ENCODE data around the gene SPRED2. TPM values are rescaled to one million over a fixed set of nuclear protein-coding genes. Genes with fewer than 3 reads are reported as not detected.

SPRED2 gene
- polyA plus RNA-seq, 1 donor from 2014 or later, result 5.3 TPM

GRCh38 chr2:65402323-65402722 lies 30.1 kb downstream of the SPRED2 start:
- peaks cover 5% of the 10 kb centered on the region for H4K20me1 ChIP-seq (ENCODE audit: insufficient read depth)
- H3K9me3 ChIP-seq (ENCODE audit: low read length), result no peaks in the 10 kb centered on the region
- no peaks in the 10 kb centered on the region for H3K36me3 ChIP-seq (ENCODE audit: insufficient read depth, low read length)
- H2AFZ ChIP-seq (ENCODE audit: low read depth, low read length), result no peak overlapping the region
- no peaks in the 10 kb centered on the region for H3K9me2 ChIP-seq (ENCODE audit: insufficient read depth, low read length)
- no peak overlapping the region for H3K9ac ChIP-seq (ENCODE audit: low read length)
- H3K27ac ChIP-seq (ENCODE audit: low read length), result no peak overlapping the region
- no peak overlapping the region for H3K4me2 ChIP-seq (ENCODE audit: low read length)
- no peak overlapping the region for H3K4me3 ChIP-seq (ENCODE audit: low read length)
- H3K79me2 ChIP-seq (replicated peaks; ENCODE audit: insufficient read depth, low read length), result peaks cover 19% of the 10 kb centered on the region
- TF ChIP-seq EZH2 (IDR thresholded peaks at IDR 0.05; ENCODE audit: borderline replicate concordance, insufficient read depth, low read length, poor library complexity, severe bottlenecking) (no peak), SMC3 (conservative IDR thresholded peaks at IDR 0.05; ENCODE audit: poor library complexity) (no peak), POLR2AphosphoS5 (IDR thresholded peaks at IDR 0.05) (no peak), REST (IDR thresholded peaks at IDR 0.05; ENCODE audit: borderline replicate concordance) (no peak), EP300 (conservative IDR thresholded peaks at IDR 0.05; ENCODE audit: poor library complexity, severe bottlenecking) (no peak), RAD21 (conservative IDR thresholded peaks at IDR 0.05) (no peak), MXI1 (conservative IDR thresholded peaks at IDR 0.05; ENCODE audit: poor library complexity, severe bottlenecking) (no peak)
- no peaks in the 10 kb centered on the region for H3K27me3 ChIP-seq (ENCODE audit: insufficient read depth, low read depth, low read length)
- H3F3A ChIP-seq (ENCODE audit: insufficient read depth, low read length, poor library complexity, severe bottlenecking), result no peaks in the 10 kb centered on the region

GRCh38 chr2:65397122-65397521 lies 35.3 kb downstream of the SPRED2 start:
- TF ChIP-seq SMC3 (conservative IDR thresholded peaks at IDR 0.05; ENCODE audit: poor library complexity), result no peak
- TF ChIP-seq POLR2AphosphoS5 (IDR thresholded peaks at IDR 0.05), result no peak
- TF ChIP-seq TAF1 (IDR thresholded peaks at IDR 0.05; ENCODE audit: low read depth), result no peak
- TF ChIP-seq EZH2 (IDR thresholded peaks at IDR 0.05; ENCODE audit: borderline replicate concordance, insufficient read depth, low read length, poor library complexity, severe bottlenecking), result no peak
- no peak for TF ChIP-seq REST (IDR thresholded peaks at IDR 0.05; ENCODE audit: borderline replicate concordance)
- TF ChIP-seq CTCF (IDR thresholded peaks at IDR 0.05; ENCODE audit: poor library complexity, severe bottlenecking), result no peak
- TF ChIP-seq EP300 (conservative IDR thresholded peaks at IDR 0.05; ENCODE audit: poor library complexity, severe bottlenecking), result no peak
- no peak for TF ChIP-seq RAD21 (conservative IDR thresholded peaks at IDR 0.05)
- TF ChIP-seq MXI1 (conservative IDR thresholded peaks at IDR 0.05; ENCODE audit: poor library complexity, severe bottlenecking), result no peak
- H3K36me3 ChIP-seq (ENCODE audit: insufficient read depth, low read length), result no peaks in the 10 kb centered on the region
- H3K9me2 ChIP-seq (ENCODE audit: insufficient read depth, low read length), result no peaks in the 10 kb centered on the region
- H2AFZ ChIP-seq (ENCODE audit: low read depth, low read length), result no peak overlapping the region
- no peaks in the 10 kb centered on the region for H3K9me3 ChIP-seq (ENCODE audit: low read length)
- H3K27ac ChIP-seq (ENCODE audit: low read length), result no peak overlapping the region
- no peaks in the 10 kb centered on the region for H3F3A ChIP-seq (ENCODE audit: insufficient read depth, low read length, poor library complexity, severe bottlenecking)
- no peak overlapping the region for H3K4me2 ChIP-seq (ENCODE audit: low read length)
- no peaks in the 10 kb centered on the region for H4K20me1 ChIP-seq (ENCODE audit: insufficient read depth)
- H3K27me3 ChIP-seq (ENCODE audit: insufficient read depth, low read depth, low read length), result no peaks in the 10 kb centered on the region
- peaks cover 24% of the 10 kb centered on the region for H3K79me2 ChIP-seq (replicated peaks; ENCODE audit: insufficient read depth, low read length)
- no peak overlapping the region for H3K4me3 ChIP-seq (ENCODE audit: low read length)
- no peak overlapping the region for H3K9ac ChIP-seq (ENCODE audit: low read length)
